CD4-positive, CD25-positive, alpha-beta regulatory T cell (primary cell): ENCODE data around the gene RAD51D. TPM values are rescaled to one million over a fixed set of nuclear protein-coding genes. Genes with fewer than 3 reads are reported as not detected.
"Not testable (repeated sequence)": the region's sequence is repeated elsewhere in the genome, so short reads cannot be mapped to it uniquely, and the experiment has no call there.

Experiments
- ATAC-seq, 2 donors: fragments of 150-1000 bp; cut with Tn5 transposase; one replicate each; pipeline ENCODE4 v1.10.0; 2021; ENCODE audit warnings: low read depth in 2 of 2, moderate number of reproducible peaks in 2 of 2, moderate library complexity in 1 of 2
- DNase-seq, 3 donors: peaks; one replicate each; pipeline versions ENCODE4 v3.0.0 to v3.0.0-alpha.2; 2012 to 2022; ENCODE audit warnings: mixed read lengths in 1 of 3
- H3K27ac ChIP-seq: one replicate; pipeline ENCODE4 v1.7.0; 2013; ENCODE audit warnings: mild to moderate bottlenecking, low read length; ENCODE audit not compliant: insufficient read depth, poor library complexity, severe bottlenecking
- H3K27me3 ChIP-seq: one replicate; pipeline ENCODE4 v1.7.0; 2013; ENCODE audit warnings: low read length; ENCODE audit not compliant: control insufficient read depth, insufficient read depth
- H3K36me3 ChIP-seq: one replicate; pipeline ENCODE4 v1.7.0; 2013; ENCODE audit warnings: mild to moderate bottlenecking, low read length, moderate library complexity; ENCODE audit not compliant: control insufficient read depth, insufficient read depth
- H3K4me1 ChIP-seq: 2 replicates; pipeline ENCODE4 v1.7.0; 2013; ENCODE audit warnings: mild to moderate bottlenecking, low read length; ENCODE audit not compliant: insufficient read depth, control insufficient read depth, poor library complexity, severe bottlenecking
- H3K4me3 ChIP-seq: one replicate; pipeline ENCODE4 v1.7.0; 2013; ENCODE audit warnings: low read depth, mild to moderate bottlenecking, low read length, moderate library complexity
- H3K9me3 ChIP-seq, 2 experiments: 1 replicate in 1 of 2; 2 replicates in 1 of 2; pipeline ENCODE4 v1.7.0; 2013; ENCODE audit warnings: low read length in 2 of 2, mild to moderate bottlenecking in 1 of 2, moderate library complexity in 1 of 2; ENCODE audit not compliant: control insufficient read depth in 2 of 2
- H3K27ac Mint-ChIP-seq, 3 donors: one replicate each; pipeline ENCODE4 v1.8.0; 2020 to 2022; ENCODE audit warnings: mild to moderate bottlenecking in 3 of 3, mixed read lengths in 3 of 3, moderate library complexity in 2 of 3
- H3K27me3 Mint-ChIP-seq: one replicate; pipeline ENCODE4 v1.8.0; 2022; ENCODE audit warnings: mild to moderate bottlenecking, mixed read lengths
- H3K36me3 Mint-ChIP-seq: one replicate; pipeline ENCODE4 v1.8.0; 2020; ENCODE audit warnings: mixed read lengths
- H3K4me1 Mint-ChIP-seq, 4 donors: one replicate each; pipeline ENCODE4 v1.8.0; 2020 to 2022; ENCODE audit warnings: mixed read lengths in 4 of 4, mild to moderate bottlenecking in 1 of 4
- H3K4me3 Mint-ChIP-seq, 4 donors: one replicate each; pipeline ENCODE4 v1.8.0; 2020 to 2022; ENCODE audit warnings: mild to moderate bottlenecking in 4 of 4, mixed read lengths in 4 of 4, moderate library complexity in 3 of 4
- H3K9me3 Mint-ChIP-seq, 7 donors: one replicate each; pipeline ENCODE4 v1.8.0; 2020 to 2022; ENCODE audit warnings: mixed read lengths in 7 of 7, mild to moderate bottlenecking in 3 of 7, moderate library complexity in 2 of 7
- polyA plus RNA-seq, 4 donors: library from polyadenylated mRNA; unstranded; fragments of 300-500 nt; fragmentation: Illumina TruSeq; gene quantifications; one replicate each; pipeline ENCODE4 v1.2.3, GENCODE V29; 2021
- total RNA-seq: library from RNA; stranded (reverse); gene quantifications from one replicate; pipeline ENCODE4 v1.2.3, GENCODE V29; 2022

RAD51D gene
- total and polyA plus RNA-seq, 5 donors from 2014 or later = 7.0 to 11.7 (median 11.0) TPM

DNA sequence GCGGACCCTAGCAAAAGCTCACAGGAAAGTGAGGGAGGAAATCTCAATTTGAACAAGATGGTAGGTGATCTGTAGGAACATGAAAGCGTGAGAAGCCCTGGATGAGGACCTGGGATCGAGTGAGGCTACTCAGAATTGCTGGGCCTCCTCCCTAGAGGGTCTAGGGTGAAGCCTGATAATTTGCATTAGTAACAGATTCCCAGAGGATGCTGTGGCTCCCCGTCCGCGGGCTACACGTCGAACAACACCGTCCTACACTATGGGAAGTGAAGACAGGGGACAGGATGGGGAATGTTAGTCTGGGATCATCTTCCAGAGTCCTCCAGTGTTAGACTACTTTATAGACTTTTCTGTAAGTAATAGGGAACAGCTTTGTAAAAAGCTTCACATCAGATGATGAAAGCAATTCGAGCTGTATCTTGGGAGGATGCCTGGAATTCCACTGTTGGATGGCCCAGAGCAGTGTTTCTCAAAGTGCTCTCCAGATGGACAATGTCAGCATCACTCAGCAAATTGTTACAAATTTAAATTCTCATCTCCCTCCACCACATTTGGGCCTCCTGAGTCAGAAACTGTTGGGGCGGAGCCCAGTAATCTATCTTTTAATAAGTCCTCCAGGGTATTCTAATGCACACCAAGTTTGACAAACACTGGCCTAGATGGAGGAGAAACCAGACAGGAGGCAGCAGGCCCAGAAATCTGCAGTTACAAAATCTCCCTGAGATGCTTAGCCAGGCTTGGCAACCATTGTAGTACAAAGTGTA, 8.3 kb upstream of the RAD51D start:
- Histone ChIP-seq H3K9me3 (no peaks in the 10 kb centered on the region), H3K4me1 (no peaks in the 10 kb centered on the region), H3K27ac (no peak overlapping the region), H3K27me3 (no peaks in the 10 kb centered on the region), H3K4me3 (no peak overlapping the region), H3K36me3 (peaks cover 20% of the 10 kb centered on the region)
- Mint-ChIP-seq H3K4me3 (peak overlapping the region in 1 of 4 donors; percentile 89), H3K27ac (no peak overlapping the region), H3K4me1 (no peaks in the 10 kb centered on the region), H3K36me3 (peaks cover 5% of the 10 kb centered on the region), H3K9me3 (no peaks in the 10 kb centered on the region), H3K27me3 (no peaks in the 10 kb centered on the region)
- ATAC-seq (no peak), DNase-seq (no peak)

DNA sequence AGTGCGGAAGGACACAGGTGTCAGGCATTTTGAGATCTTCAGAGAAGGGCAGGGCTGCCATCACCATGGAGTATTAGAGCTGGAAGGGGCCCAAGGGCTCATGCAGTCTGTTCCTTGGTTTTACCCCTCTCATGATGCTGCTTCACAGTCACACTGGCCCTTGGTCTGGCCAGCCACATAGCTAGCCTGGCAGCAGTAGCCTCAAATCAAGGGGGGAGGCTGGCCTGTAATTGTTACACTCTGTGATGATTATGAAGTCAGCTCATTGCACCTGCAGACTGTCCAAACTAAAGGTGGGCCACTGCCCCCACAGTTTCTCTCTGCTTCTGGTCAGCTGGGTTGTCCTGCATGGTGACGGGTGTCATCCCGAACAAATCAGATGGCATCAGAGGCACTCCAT, 1.7 kb upstream of the RAD51D start, which contains the start of gene FNDC8:
FNDC8 (plus strand) TSS at position 301 of the 400 bp plus-strand sequence; CDS start at position 380, 79 bp downstream.
- DNase-seq (no peak), ATAC-seq (no peak)
- Mint-ChIP-seq H3K9me3 (no peaks in the 10 kb centered on the region), H3K27me3 (no peaks in the 10 kb centered on the region), H3K36me3 (peaks cover 6% of the 10 kb centered on the region), H3K4me1 (peaks cover 0 to 31% (median 21%) of the 10 kb centered on the region in 4 donors), H3K27ac (no peak within 1 kb of the TSS), H3K4me3 (peak within 1 kb of the TSS; percentile 56 to 79 (median 62))
- Histone ChIP-seq H3K4me1 (peaks cover 31% of the 10 kb centered on the region), H3K27ac (no peak within 1 kb of the TSS), H3K27me3 (no peaks in the 10 kb centered on the region), H3K9me3 (no peaks in the 10 kb centered on the region), H3K36me3 (no peaks in the 10 kb centered on the region), H3K4me3 (no peak within 1 kb of the TSS)

DNA sequence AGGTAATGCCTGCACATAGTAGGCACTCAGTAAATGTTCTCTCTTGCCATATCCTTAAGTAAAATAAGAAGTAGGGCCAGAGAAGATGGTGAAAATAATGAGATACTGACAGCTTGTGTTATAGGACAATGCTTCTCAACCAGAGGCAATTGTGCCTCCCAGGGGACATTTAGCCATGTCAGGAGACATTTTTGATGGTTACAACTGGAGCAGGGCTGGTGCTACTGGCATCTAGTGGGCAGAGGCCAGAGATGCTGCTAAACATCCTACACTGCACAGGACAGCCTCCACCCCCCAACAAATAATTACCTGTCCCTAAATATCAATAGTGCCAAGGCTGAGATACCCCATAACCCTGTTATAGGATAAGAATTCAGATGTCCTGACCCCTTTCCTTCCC, 1.7 kb downstream of the RAD51D start:
- peaks cover 0 to 43% (median 27%) of the 10 kb centered on the region in 4 donors for H3K4me1 Mint-ChIP-seq
- DNase-seq = peak in 2 of 3 donors; percentile 35 to 65
- peak overlapping the region; percentile 84 to 95 (median 90) for H3K4me3 Mint-ChIP-seq
- no peaks in the 10 kb centered on the region for H3K36me3 ChIP-seq
- H3K36me3 Mint-ChIP-seq = peaks cover 14% of the 10 kb centered on the region
- no peaks in the 10 kb centered on the region for H3K9me3 Mint-ChIP-seq
- peak in 1 of 2 donors; percentile 22 for ATAC-seq
- H3K9me3 ChIP-seq = no peaks in the 10 kb centered on the region
- H3K27ac ChIP-seq = no peak overlapping the region
- no peaks in the 10 kb centered on the region for H3K27me3 Mint-ChIP-seq
- peaks cover 33% of the 10 kb centered on the region for H3K4me1 ChIP-seq
- peak overlapping the region; percentile 73 for H3K4me3 ChIP-seq
- peak overlapping the region; percentile 84 to 91 (median 87) for H3K27ac Mint-ChIP-seq
- H3K27me3 ChIP-seq = no peaks in the 10 kb centered on the region

GRCh38 chr17:35116845-35117244, 2.8 kb downstream of the RAD51D start:
- Mint-ChIP-seq H3K4me1 (peaks cover 0 to 49% (median 30%) of the 10 kb centered on the region in 4 donors), H3K9me3 (no peaks in the 10 kb centered on the region), H3K27me3 (no peaks in the 10 kb centered on the region), H3K27ac (peak overlapping the region in 2 of 3 donors; percentile 76 to 81), H3K4me3 (peak overlapping the region in 3 of 4 donors; percentile 14 to 64 (median 26)), H3K36me3 (peaks cover 19% of the 10 kb centered on the region)
- DNase-seq (no peak), ATAC-seq (no peak)
- Histone ChIP-seq H3K36me3 (no peaks in the 10 kb centered on the region), H3K9me3 (no peaks in the 10 kb centered on the region), H3K4me3 (no peak overlapping the region), H3K27ac (no peak overlapping the region), H3K4me1 (peaks cover 33% of the 10 kb centered on the region), H3K27me3 (no peaks in the 10 kb centered on the region)

- H3K27me3 ChIP-seq, H3K4me3 ChIP-seq, H3K27ac ChIP-seq, ATAC-seq, H3K4me3 Mint-ChIP-seq, H3K9me3 Mint-ChIP-seq, DNase-seq, H3K27me3 Mint-ChIP-seq, H3K27ac Mint-ChIP-seq, H3K9me3 ChIP-seq, H3K4me1 ChIP-seq: not testable (repeated sequence)
- H3K36me3 Mint-ChIP-seq = peaks cover 25% of the 10 kb centered on the region
- peaks cover 17% of the 10 kb centered on the region for H3K36me3 ChIP-seq
- H3K4me1 Mint-ChIP-seq = peaks cover 0 to 16% (median 11%) of the 10 kb centered on the region in 4 donors
Measured at GRCh38 chr17:35110791-35111190, 8.9 kb downstream of the RAD51D start.

GRCh38 chr17:35104844-35105450, 14.7 kb downstream of the RAD51D start:
- H3K36me3 Mint-ChIP-seq = peaks cover 44% of the 10 kb centered on the region
- peak overlapping the region in 1 of 3 donors; percentile 76 for H3K27ac Mint-ChIP-seq
- H3K9me3 ChIP-seq = no peaks in the 10 kb centered on the region

DNA sequence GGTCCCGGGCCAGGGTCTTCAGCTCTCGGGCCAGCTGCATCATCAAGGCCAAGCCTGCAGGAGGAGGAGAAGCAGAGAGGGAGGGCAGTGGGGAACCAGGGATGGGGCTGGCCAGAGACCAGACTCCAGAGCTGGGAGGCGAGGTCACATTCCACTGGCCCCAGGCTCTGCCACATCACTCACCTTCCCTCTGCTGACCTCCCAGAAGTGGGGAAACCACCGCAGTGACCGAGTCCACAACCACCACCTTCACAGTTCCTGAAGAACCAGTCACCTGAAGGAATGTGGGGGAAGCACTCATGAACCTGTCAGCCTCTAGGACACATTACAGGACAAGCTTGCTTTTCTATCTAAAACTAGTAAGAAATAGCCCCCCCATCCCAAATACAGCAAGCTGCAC, 16.4 kb downstream of the RAD51D start:
- Mint-ChIP-seq H3K27ac (peak overlapping the region in 1 of 3 donors; percentile 54), H3K27me3 (no peaks in the 10 kb centered on the region), H3K36me3 (peaks cover 53% of the 10 kb centered on the region), H3K9me3 (no peaks in the 10 kb centered on the region), H3K4me3 (no peak overlapping the region), H3K4me1 (peaks cover 0 to 12% (median 3%) of the 10 kb centered on the region in 4 donors)
- no peaks in the 10 kb centered on the region for H3K9me3 ChIP-seq
- no peak overlapping the region for H3K27ac ChIP-seq
- DNase-seq (no peak), ATAC-seq (no peak)
- H3K27me3 ChIP-seq = no peaks in the 10 kb centered on the region
- H3K36me3 ChIP-seq = peaks cover 58% of the 10 kb centered on the region
- no peak overlapping the region for H3K4me3 ChIP-seq
- no peaks in the 10 kb centered on the region for H3K4me1 ChIP-seq

More at GRCh38 chr17:35104844-35105450, 14.7 kb downstream of the RAD51D start:
- H3K4me3 ChIP-seq = no peak overlapping the region
- Mint-ChIP-seq H3K4me1 (peaks cover 2 to 17% (median 3%) of the 10 kb centered on the region in 4 donors), H3K27me3 (no peaks in the 10 kb centered on the region), H3K4me3 (no peak overlapping the region), H3K9me3 (no peaks in the 10 kb centered on the region)
- H3K4me1 ChIP-seq = no peaks in the 10 kb centered on the region
- no peak overlapping the region for H3K27ac ChIP-seq
- no peaks in the 10 kb centered on the region for H3K27me3 ChIP-seq
- peaks cover 52% of the 10 kb centered on the region for H3K36me3 ChIP-seq
- DNase-seq = no peak
- no peak for ATAC-seq
